Measurements from ENCODE around the gene SH3TC1.

SH3TC1 gene

GRCh38 chr4:8188085-8188484 is 11.0 kb upstream of the SH3TC1 start:
- Histone ChIP-seq H3K27ac (ENCODE audit: low read depth, low read length) (no peak overlapping the region), H3K27me3 (ENCODE audit: control insufficient read depth in 5 of 5, insufficient read depth in 4 of 5, low read length in 5 of 5) (no peaks in the 10 kb centered on the region), H3K9ac (ENCODE audit: low read length in 5 of 5) (no peak overlapping the region), H3K4me3 (ENCODE audit: low read depth in 1 of 5, low read length in 5 of 5) (no peak overlapping the region), H3K9me3 (ENCODE audit: control insufficient read depth in 5 of 5, low read length in 5 of 5) (no peaks in the 10 kb centered on the region), H3K4me1 (ENCODE audit: control insufficient read depth in 5 of 5, insufficient read depth in 5 of 5, low read length in 5 of 5) (peaks cover 14 to 67% (median 58%) of the 10 kb centered on the region in 5 donors), H3K36me3 (ENCODE audit: control insufficient read depth in 5 of 5, insufficient read depth in 5 of 5, low read length in 5 of 5) (no peaks in the 10 kb centered on the region)

GRCh38 chr4:8188743-8189550 is 10.1 kb upstream of the SH3TC1 start:
- H3K4me3 ChIP-seq (ENCODE audit: low read depth in 1 of 5, low read length in 5 of 5) = peak overlapping the region in 2 of 5 donors; percentile 9 to 26

GRCh38 chr4:8189551-8190466 is 9.3 kb upstream of the SH3TC1 start:
- peak overlapping the region; percentile 67 for H3K27ac ChIP-seq (ENCODE audit: low read depth, low read length)
- H3K9ac ChIP-seq (ENCODE audit: low read length in 5 of 5) = peak overlapping the region in 1 of 5 donors; percentile 48
- H3K4me3 ChIP-seq (ENCODE audit: low read depth in 1 of 5, low read length in 5 of 5) = peak overlapping the region in 1 of 5 donors; percentile 9

More at GRCh38 chr4:8188743-8189550, 10.1 kb upstream of the SH3TC1 start:
- no peaks in the 10 kb centered on the region for H3K36me3 ChIP-seq (ENCODE audit: control insufficient read depth in 5 of 5, insufficient read depth in 5 of 5, low read length in 5 of 5)
- no peaks in the 10 kb centered on the region for H3K9me3 ChIP-seq (ENCODE audit: control insufficient read depth in 5 of 5, low read length in 5 of 5)
- peaks cover 10 to 63% (median 50%) of the 10 kb centered on the region in 5 donors for H3K4me1 ChIP-seq (ENCODE audit: control insufficient read depth in 5 of 5, insufficient read depth in 5 of 5, low read length in 5 of 5)
- H3K9ac ChIP-seq (ENCODE audit: low read length in 5 of 5) = peak overlapping the region in 1 of 5 donors; percentile 48
- peak overlapping the region; percentile 67 for H3K27ac ChIP-seq (ENCODE audit: low read depth, low read length)
- no peaks in the 10 kb centered on the region for H3K27me3 ChIP-seq (ENCODE audit: control insufficient read depth in 5 of 5, insufficient read depth in 4 of 5, low read length in 5 of 5)

GRCh38 chr4:8191136-8191747 is 7.8 kb upstream of the SH3TC1 start:
- H3K27me3 ChIP-seq (ENCODE audit: control insufficient read depth in 5 of 5, insufficient read depth in 4 of 5, low read length in 5 of 5) = no peaks in the 10 kb centered on the region
- H3K27ac ChIP-seq (ENCODE audit: low read depth, low read length) = peak overlapping the region; percentile 67
- peak overlapping the region in 1 of 5 donors; percentile 25 for H3K4me3 ChIP-seq (ENCODE audit: low read depth in 1 of 5, low read length in 5 of 5)
- H3K9me3 ChIP-seq (ENCODE audit: control insufficient read depth in 5 of 5, low read length in 5 of 5) = no peaks in the 10 kb centered on the region
- peak overlapping the region in 1 of 5 donors; percentile 28 for H3K9ac ChIP-seq (ENCODE audit: low read length in 5 of 5)
- H3K4me1 ChIP-seq (ENCODE audit: control insufficient read depth in 5 of 5, insufficient read depth in 5 of 5, low read length in 5 of 5) = peaks cover 9 to 69% (median 44%) of the 10 kb centered on the region in 5 donors
- H3K36me3 ChIP-seq (ENCODE audit: control insufficient read depth in 5 of 5, insufficient read depth in 5 of 5, low read length in 5 of 5) = no peaks in the 10 kb centered on the region

More at GRCh38 chr4:8189551-8190466, 9.3 kb upstream of the SH3TC1 start:
- Histone ChIP-seq H3K4me1 (ENCODE audit: control insufficient read depth in 5 of 5, insufficient read depth in 5 of 5, low read length in 5 of 5) (peaks cover 11 to 65% (median 50%) of the 10 kb centered on the region in 5 donors), H3K36me3 (ENCODE audit: control insufficient read depth in 5 of 5, insufficient read depth in 5 of 5, low read length in 5 of 5) (no peaks in the 10 kb centered on the region), H3K9me3 (ENCODE audit: control insufficient read depth in 5 of 5, low read length in 5 of 5) (no peaks in the 10 kb centered on the region), H3K27me3 (ENCODE audit: control insufficient read depth in 5 of 5, insufficient read depth in 4 of 5, low read length in 5 of 5) (no peaks in the 10 kb centered on the region)

DNA sequence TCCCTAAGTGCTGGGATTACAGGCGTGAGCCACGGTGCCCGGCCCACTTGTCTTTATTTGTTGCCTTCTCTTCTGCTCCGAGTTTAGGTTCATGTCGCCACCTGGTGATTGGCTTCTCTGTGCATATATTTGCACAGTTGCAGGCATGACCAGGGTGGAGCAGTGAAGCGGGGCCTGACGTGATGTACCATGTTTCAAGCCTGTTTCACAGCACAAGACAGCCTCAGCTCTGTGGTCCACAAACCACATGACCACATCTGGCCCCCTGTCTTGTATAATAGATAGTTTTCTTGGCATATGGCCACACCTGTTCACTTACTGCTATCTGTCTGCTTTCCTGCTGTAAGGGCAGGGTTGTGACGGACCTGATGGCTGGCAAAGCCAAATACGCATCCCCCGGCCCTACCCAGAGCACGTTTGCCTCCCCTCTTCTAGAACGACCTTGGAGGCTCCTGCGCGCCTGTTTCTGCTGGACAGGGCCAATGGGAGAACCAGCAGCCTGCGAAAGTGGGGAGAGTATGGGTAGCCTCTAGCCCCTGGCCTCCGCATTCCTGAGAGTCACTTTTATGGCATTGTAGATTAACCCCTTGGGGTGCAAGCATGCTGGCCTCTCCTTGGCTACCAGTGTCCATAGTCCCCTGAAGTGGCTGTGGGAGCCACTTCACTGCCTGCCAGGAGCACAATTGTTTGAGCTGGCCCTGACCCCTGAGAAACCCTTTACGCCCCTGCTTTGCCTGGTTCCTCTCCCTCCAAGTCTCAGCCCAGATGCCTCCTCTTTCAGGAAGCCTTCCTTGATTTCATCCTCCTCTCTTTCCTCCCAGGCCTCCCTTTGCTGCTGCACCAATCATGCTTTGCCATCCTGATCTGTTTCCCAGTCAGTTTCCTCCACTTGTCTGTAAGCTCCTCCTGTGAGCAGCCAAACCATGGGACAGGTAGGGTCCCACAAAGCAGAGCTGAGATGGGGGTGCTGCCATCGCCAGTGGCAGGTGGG is 6.0 kb upstream of the SH3TC1 start:
- H3K9me3 ChIP-seq (ENCODE audit: control insufficient read depth in 5 of 5, low read length in 5 of 5) = no peaks in the 10 kb centered on the region

GRCh38 chr4:8194306-8195242 is 4.5 kb upstream of the SH3TC1 start:
- no peaks in the 10 kb centered on the region for H3K9me3 ChIP-seq (ENCODE audit: control insufficient read depth in 5 of 5, low read length in 5 of 5)
- H3K36me3 ChIP-seq (ENCODE audit: control insufficient read depth in 5 of 5, insufficient read depth in 5 of 5, low read length in 5 of 5) = no peaks in the 10 kb centered on the region
- H3K4me1 ChIP-seq (ENCODE audit: control insufficient read depth in 5 of 5, insufficient read depth in 5 of 5, low read length in 5 of 5) = peaks cover 16 to 83% (median 54%) of the 10 kb centered on the region in 5 donors
- H3K9ac ChIP-seq (ENCODE audit: low read length in 5 of 5) = no peak overlapping the region
- no peak overlapping the region for H3K27ac ChIP-seq (ENCODE audit: low read depth, low read length)
- H3K4me3 ChIP-seq (ENCODE audit: low read depth in 1 of 5, low read length in 5 of 5) = no peak overlapping the region
- H3K27me3 ChIP-seq (ENCODE audit: control insufficient read depth in 5 of 5, insufficient read depth in 4 of 5, low read length in 5 of 5) = no peaks in the 10 kb centered on the region

More for the DNA sequence above, 6.0 kb upstream of the SH3TC1 start:
- Histone ChIP-seq H3K27me3 (ENCODE audit: control insufficient read depth in 5 of 5, insufficient read depth in 4 of 5, low read length in 5 of 5) (no peaks in the 10 kb centered on the region), H3K4me1 (ENCODE audit: control insufficient read depth in 5 of 5, insufficient read depth in 5 of 5, low read length in 5 of 5) (peaks cover 10 to 83% (median 53%) of the 10 kb centered on the region in 5 donors), H3K9ac (ENCODE audit: low read length in 5 of 5) (no peak overlapping the region), H3K27ac (ENCODE audit: low read depth, low read length) (no peak overlapping the region), H3K4me3 (ENCODE audit: low read depth in 1 of 5, low read length in 5 of 5) (no peak overlapping the region), H3K36me3 (ENCODE audit: control insufficient read depth in 5 of 5, insufficient read depth in 5 of 5, low read length in 5 of 5) (no peaks in the 10 kb centered on the region)

DNA sequence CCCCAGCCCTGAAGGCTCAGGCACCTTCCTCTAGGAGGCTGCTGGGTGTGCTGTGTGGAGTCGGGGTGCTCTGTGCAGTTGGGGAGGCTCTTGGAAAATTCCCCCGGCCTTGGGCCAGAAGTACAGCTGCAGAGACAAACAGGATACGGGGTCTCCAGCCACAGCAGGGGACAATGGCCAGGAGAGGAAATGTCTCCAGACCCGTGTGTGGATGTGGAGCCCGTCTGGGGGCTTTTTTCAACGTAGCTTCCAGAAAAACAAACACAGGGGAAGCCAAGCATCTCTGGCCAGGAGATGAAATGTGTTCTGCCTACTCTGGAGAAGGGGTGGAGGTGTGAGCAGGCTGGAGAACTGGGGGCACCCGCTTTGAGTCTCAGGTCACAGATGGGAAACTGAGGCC is 3.7 kb upstream of the SH3TC1 start:
- no peaks in the 10 kb centered on the region for H3K27me3 ChIP-seq (ENCODE audit: control insufficient read depth in 5 of 5, insufficient read depth in 4 of 5, low read length in 5 of 5)
- no peaks in the 10 kb centered on the region for H3K36me3 ChIP-seq (ENCODE audit: control insufficient read depth in 5 of 5, insufficient read depth in 5 of 5, low read length in 5 of 5)
- no peak overlapping the region for H3K4me3 ChIP-seq (ENCODE audit: low read depth in 1 of 5, low read length in 5 of 5)
- peak overlapping the region; percentile 6 for H3K27ac ChIP-seq (ENCODE audit: low read depth, low read length)
- H3K4me1 ChIP-seq (ENCODE audit: control insufficient read depth in 5 of 5, insufficient read depth in 5 of 5, low read length in 5 of 5) = peaks cover 17 to 83% (median 54%) of the 10 kb centered on the region in 5 donors
- no peaks in the 10 kb centered on the region for H3K9me3 ChIP-seq (ENCODE audit: control insufficient read depth in 5 of 5, low read length in 5 of 5)
- H3K9ac ChIP-seq (ENCODE audit: low read length in 5 of 5) = no peak overlapping the region

GRCh38 chr4:8195841-8196458 is 3.1 kb upstream of the SH3TC1 start:
- Histone ChIP-seq H3K4me1 (ENCODE audit: control insufficient read depth in 5 of 5, insufficient read depth in 5 of 5, low read length in 5 of 5) (peaks cover 17 to 83% (median 54%) of the 10 kb centered on the region in 5 donors), H3K27ac (ENCODE audit: low read depth, low read length) (peak overlapping the region; percentile 6), H3K36me3 (ENCODE audit: control insufficient read depth in 5 of 5, insufficient read depth in 5 of 5, low read length in 5 of 5) (no peaks in the 10 kb centered on the region), H3K27me3 (ENCODE audit: control insufficient read depth in 5 of 5, insufficient read depth in 4 of 5, low read length in 5 of 5) (no peaks in the 10 kb centered on the region), H3K4me3 (ENCODE audit: low read depth in 1 of 5, low read length in 5 of 5) (no peak overlapping the region), H3K9me3 (ENCODE audit: control insufficient read depth in 5 of 5, low read length in 5 of 5) (no peaks in the 10 kb centered on the region), H3K9ac (ENCODE audit: low read length in 5 of 5) (no peak overlapping the region)

All from subcutaneous abdominal adipose tissue (tissue), 5 donors.